A549 (cell line): ENCODE measurements around the gene PPP1R13L. TPM values are rescaled to one million over a fixed set of nuclear protein-coding genes. Genes with fewer than 3 reads are reported as not detected.

Experiments
- ATAC-seq, 2 experiments: fragments of 200-7000 bp in 1 of 2; fragments of >200 bp in 1 of 2; cut with Nextera tagmentation in 1 of 2; cut with Tn5 transposase in 1 of 2; 3 replicates each; pipeline versions ENCODE4 v1.8.0 to v1.9.1; 2018 to 2020; ENCODE audit warnings: mild to moderate bottlenecking in 1 of 2, moderate library complexity in 1 of 2
- CTCF ChIA-PET: fragments of 300-600 bp; sonication (Branson Sonifier 250); formaldehyde crosslinking; extraction: SDS; loops from one replicate; lab custom pipeline; 2021; ENCODE audit warnings: antibody characterized with exemption, inconsistent platforms; lab: Yijun Ruan, JAX
- POLR2A ChIA-PET: fragments of 350-600 bp; formaldehyde crosslinking; extraction: SDS; loops from one replicate; lab custom pipeline; 2021; ENCODE audit warnings: antibody characterized with exemption, inconsistent platforms; lab: Yijun Ruan, JAX
- DNase-seq, 2 experiments: peaks; one replicate each; pipeline versions ENCODE4 v3.0.0 to v3.0.0-alpha.2; 2011 to 2016; ENCODE audit warnings: low read depth in 1 of 2, low spot score in 1 of 2
- FAIRE-seq: peaks from 2 replicates; lab custom pipeline; 2011; peaks lifted over from hg19 to GRCh38; lab: Jason Lieb, UNC
- H3K27ac ChIP-seq, 2 experiments: fragments of >200 bp; sonication (Bioruptor Twin); formaldehyde crosslinking; 3 replicates each; pipeline ENCODE4 v1.5.1; 2016 to 2017
- H3K4me1 ChIP-seq: fragments of >200 bp; sonication (Bioruptor Twin); formaldehyde crosslinking; 3 replicates; pipeline ENCODE4 v1.6.1; 2016
- H3K4me2 ChIP-seq: fragments of >200 bp; sonication (Bioruptor Twin); formaldehyde crosslinking; 3 replicates; pipeline ENCODE4 v1.6.1; 2016
- H3K4me3 ChIP-seq: fragments of >200 bp; sonication (Bioruptor Twin); formaldehyde crosslinking; 3 replicates; pipeline ENCODE4 v1.5.1; 2016
- H3K9me3 ChIP-seq: fragments of >200 bp; sonication (Bioruptor Twin); formaldehyde crosslinking; 3 replicates; pipeline ENCODE4 v1.6.1; 2016
- CBX2 ChIP-seq: fragments of 200-600 bp; sonication (generic); IDR thresholded peaks from 2 replicates; pipeline ENCODE4 v1.6.1; 2016; ENCODE audit warnings: low read depth, mild to moderate bottlenecking, borderline replicate concordance
- EHF ChIP-seq: fragments of 250-450 bp; sonication (Bioruptor Pico); IDR thresholded peaks from 2 replicates; pipeline ENCODE4 v1.5.0; 2020; ENCODE audit warnings: mild to moderate bottlenecking
- EHMT2 ChIP-seq: fragments of 200-600 bp; sonication (generic); IDR thresholded peaks from 2 replicates; pipeline ENCODE4 v1.6.1; 2016; ENCODE audit warnings: antibody characterized with exemption, low read depth, mild to moderate bottlenecking, moderate library complexity
- EP300 ChIP-seq, 2 experiments: fragments of >200 bp; sonication (Bioruptor Twin); formaldehyde crosslinking; IDR thresholded peaks; 2 replicates in 1 of 2; 3 replicates in 1 of 2; pipeline ENCODE4 v1.6.1; 2016 to 2017
- ESRRA ChIP-seq: fragments of 150-350 bp; IDR thresholded peaks from 2 replicates; pipeline ENCODE4 v1.6.1; 2014; ENCODE audit warnings: mild to moderate bottlenecking, low read length, borderline replicate concordance
- FOSB ChIP-seq: fragments of 250-450 bp; sonication (Bioruptor Pico); IDR thresholded peaks from 2 replicates; pipeline ENCODE4 v1.5.0; 2020; ENCODE audit warnings: mild to moderate bottlenecking, moderate library complexity
- FOSL2 ChIP-seq, 2 experiments: fragments of 450-650 bp in 1 of 2; fragments of >200 bp in 1 of 2; sonication (Bioruptor Twin) in 1 of 2; formaldehyde crosslinking; IDR thresholded peaks; 2 replicates each; pipeline versions ENCODE4 v1.5.0 to v1.6.1; 2016 to 2020; ENCODE audit warnings: mild to moderate bottlenecking in 1 of 2, moderate library complexity in 1 of 2
- FOXS1 ChIP-seq: fragments of 250-450 bp; sonication (Bioruptor Pico); IDR thresholded peaks from 2 replicates; pipeline ENCODE4 v1.5.0; 2020; ENCODE audit warnings: mild to moderate bottlenecking, moderate library complexity
- HEYL ChIP-seq: fragments of 250-450 bp; sonication (Bioruptor Pico); IDR thresholded peaks from 2 replicates; pipeline ENCODE4 v1.8.0; 2021; ENCODE audit warnings: mild to moderate bottlenecking, moderate library complexity
- HOXB13 ChIP-seq: fragments of 250-450 bp; sonication (Bioruptor Pico); IDR thresholded peaks from 2 replicates; pipeline ENCODE4 v1.5.0; 2020; ENCODE audit warnings: low read depth, mild to moderate bottlenecking, moderate library complexity
- JUN ChIP-seq, 2 experiments: fragments of >200 bp; sonication (Bioruptor Twin); formaldehyde crosslinking; IDR thresholded peaks; 2 replicates in 1 of 2; 3 replicates in 1 of 2; pipeline ENCODE4 v1.6.1; 2016 to 2017
- JUNB ChIP-seq: fragments of >200 bp; sonication (Bioruptor Twin); formaldehyde crosslinking; IDR thresholded peaks from 2 replicates; pipeline ENCODE4 v1.6.1; 2016
- MAFK ChIP-seq: fragments of 450-650 bp; IDR thresholded peaks from 2 replicates; pipeline ENCODE4 v1.6.1; 2014; ENCODE audit not compliant: partially characterized antibody
- MAZ ChIP-seq: fragments of 150-350 bp; IDR thresholded peaks from 2 replicates; pipeline ENCODE4 v1.6.1; 2014; ENCODE audit warnings: antibody characterized with exemption, low read depth, low read length, borderline replicate concordance
- NR3C1 ChIP-seq: fragments of >200 bp; sonication (Bioruptor Twin); formaldehyde crosslinking; IDR thresholded peaks from 3 replicates; pipeline ENCODE4 v1.6.1; 2017
- POLR2A ChIP-seq: IDR thresholded peaks from 2 replicates; pipeline ENCODE4 v1.6.1; 2012; ENCODE audit warnings: mild to moderate bottlenecking, low read length
- RARB ChIP-seq: fragments of 250-450 bp; sonication (Bioruptor Pico); IDR thresholded peaks from 2 replicates; pipeline ENCODE4 v1.8.0; 2021; ENCODE audit warnings: mild to moderate bottlenecking, moderate library complexity
- RFX5 ChIP-seq: fragments of 450-650 bp; IDR thresholded peaks from 2 replicates; pipeline ENCODE4 v1.7.1; 2014; ENCODE audit warnings: antibody characterized with exemption, mild to moderate bottlenecking, moderate library complexity
- TFCP2L1 ChIP-seq: fragments of 250-450 bp; sonication (Bioruptor Pico); IDR thresholded peaks from 2 replicates; pipeline ENCODE4 v1.5.0; 2021; ENCODE audit warnings: mild to moderate bottlenecking
- TP53 ChIP-seq: fragments of 250-450 bp; sonication (Bioruptor Pico); IDR thresholded peaks from 2 replicates; pipeline ENCODE4 v1.5.0; 2021; ENCODE audit warnings: mild to moderate bottlenecking, moderate library complexity
- ZFP36 ChIP-seq: fragments of 450-650 bp; IDR thresholded peaks from 2 replicates; pipeline ENCODE4 v1.6.1; 2014; ENCODE audit warnings: borderline replicate concordance; ENCODE audit not compliant: partially characterized antibody
- ZNF302 ChIP-seq: fragments of 250-450 bp; sonication (Bioruptor Pico); IDR thresholded peaks from 2 replicates; pipeline ENCODE4 v1.9.0; 2021; ENCODE audit warnings: inconsistent platforms, mild to moderate bottlenecking, moderate library complexity
- ZSCAN20 ChIP-seq: fragments of 250-450 bp; sonication (Bioruptor Pico); IDR thresholded peaks from 2 replicates; pipeline ENCODE4 v1.8.0; 2022; ENCODE audit warnings: mild to moderate bottlenecking, moderate library complexity
- WGBS: methylation state at CpG from one replicate; pipeline ENCODE4 v1.1.6; 2017; ENCODE audit errors: missing lambda C conversion rate; 5-methylcytosine and 5-hydroxymethylcytosine counted together
- polyA plus RNA-seq, 4 experiments: library from polyadenylated mRNA; depleted of rRNA in 3 of 4; stranded (reverse); fragments of >200 nt; fragmentation: RNase III in 1 of 4; extraction: RNeasy Plus Mini Kit Qiagen cat#74134 plus additional on column Dnase treatment in 1 of 4; gene quantifications; 2 replicates in 3 of 4; 3 replicates in 1 of 4; pipeline ENCODE4 v1.2.3, GENCODE V29; 2011 to 2017
- TF ChIP-seq, protein P1 (sequence below): fragments of >200 bp; sonication (Bioruptor Twin); formaldehyde crosslinking; IDR thresholded peaks from 3 replicates; pipeline ENCODE4 v1.5.1; 2016
- TF ChIP-seq, protein P2 (sequence below): fragments of 450-650 bp; IDR thresholded peaks from 2 replicates; pipeline ENCODE4 v1.6.1; 2014; ENCODE audit warnings: antibody characterized with exemption
- TF ChIP-seq, protein P3 (sequence below): fragments of 200-600 bp; sonication (generic); IDR thresholded peaks from 2 replicates; pipeline ENCODE4 v1.6.1; 2016; ENCODE audit warnings: antibody characterized with exemption, mild to moderate bottlenecking, moderate library complexity
- TF ChIP-seq, protein P4 (sequence below): fragments of >200 bp; sonication (Bioruptor Twin); formaldehyde crosslinking; IDR thresholded peaks from 3 replicates; pipeline ENCODE4 v1.6.1; 2016

PPP1R13L gene
- polyA plus RNA-seq, 2 of the 4 experiments (the other 2 are of a cell fraction), result 3.2 to 18.9 TPM

DNA sequence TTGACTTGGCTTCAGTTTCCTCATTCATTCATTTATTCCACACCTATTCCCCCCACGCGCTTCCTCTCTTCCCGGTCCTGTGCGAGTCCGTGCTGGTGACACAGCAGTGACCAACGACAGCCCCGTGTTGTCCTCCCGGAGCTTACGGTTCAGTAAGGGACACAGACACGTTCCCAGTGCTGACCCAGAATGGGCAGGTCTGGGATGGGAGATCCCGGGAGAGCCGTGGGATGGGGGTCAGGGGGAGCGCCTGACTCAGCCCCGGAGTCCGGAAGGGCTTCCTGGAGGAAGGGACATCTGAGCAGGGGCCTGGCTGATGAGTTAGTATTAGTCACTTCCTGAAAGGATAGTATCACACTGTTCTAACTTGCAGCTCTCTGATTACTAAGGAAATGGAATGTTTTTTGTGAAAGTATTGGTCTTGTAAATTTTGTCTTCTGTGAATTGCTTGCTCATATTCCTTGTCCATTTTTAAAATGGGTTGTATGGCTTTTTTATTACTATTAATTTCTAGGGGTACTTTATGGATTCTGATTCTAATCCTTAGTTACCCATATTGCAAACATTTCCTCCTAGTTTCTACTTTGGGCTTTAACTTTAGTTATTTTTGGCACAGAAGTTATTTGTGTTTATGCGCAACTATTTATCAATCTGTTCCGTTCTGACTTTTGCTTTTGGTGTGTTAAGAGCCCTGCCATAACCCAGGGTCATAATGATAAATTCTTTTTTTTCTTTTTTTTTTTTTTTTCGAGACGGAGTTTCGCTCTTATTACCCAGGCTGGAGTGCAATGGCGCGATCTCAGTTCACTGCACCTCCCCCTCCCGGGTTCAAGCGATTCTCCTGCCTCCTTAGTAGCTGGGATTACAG is 19.6 kb upstream of the PPP1R13L start:
- CTCF ChIA-PET, result interaction anchor here (0.5 to 27.6 kb wide), 8 partner anchors 15 to 246 kb away, joined by 3 to 1883 read pairs (median 24); partner anchors contain the start of genes BLOC1S3, FOSB, PPM1N and PPP1R13L
- H3K4me3 ChIP-seq, result peak overlapping the region; percentile 58
- peak; percentile 73 to 80 for ATAC-seq
- 2% methylated on average over 24 of the region's 24 CpGs for WGBS
- no peaks in the 10 kb centered on the region for H3K9me3 ChIP-seq
- H3K27ac ChIP-seq, result peak overlapping the region; percentile 93 to 95
- POLR2A ChIA-PET, result interaction anchor here (0.6 to 1.7 kb wide), 15 partner anchors 10 to 438 kb away, joined by 3 to 9 read pairs (median 3); partner anchors contain the start of gene PPP1R13L
- peak; percentile 82 for FAIRE-seq
- TF ChIP-seq ZNF302 (CRISPR knock-in tag), result no peak
- no peak for TF ChIP-seq ZSCAN20 (CRISPR knock-in tag)
- peak; percentile 73; the same call in 1 of the 2 replicates for TF ChIP-seq FOSB (CRISPR knock-in tag)
- no peak for TF ChIP-seq RFX5
- TF ChIP-seq RARB, result peak; percentile 62; the same call in 1 of the 2 replicates
- no peak for TF ChIP-seq HEYL
- TF ChIP-seq TP53 (CRISPR knock-in tag), result peak; percentile 82
- peak; percentile 94 for TF ChIP-seq FOSL2 (IDR thresholded peaks at IDR 0.05)
- peak; percentile 99 for TF ChIP-seq FOSL2 (CRISPR knock-in tag; IDR thresholded peaks at IDR 0.05)
- TF ChIP-seq, protein P1, sequence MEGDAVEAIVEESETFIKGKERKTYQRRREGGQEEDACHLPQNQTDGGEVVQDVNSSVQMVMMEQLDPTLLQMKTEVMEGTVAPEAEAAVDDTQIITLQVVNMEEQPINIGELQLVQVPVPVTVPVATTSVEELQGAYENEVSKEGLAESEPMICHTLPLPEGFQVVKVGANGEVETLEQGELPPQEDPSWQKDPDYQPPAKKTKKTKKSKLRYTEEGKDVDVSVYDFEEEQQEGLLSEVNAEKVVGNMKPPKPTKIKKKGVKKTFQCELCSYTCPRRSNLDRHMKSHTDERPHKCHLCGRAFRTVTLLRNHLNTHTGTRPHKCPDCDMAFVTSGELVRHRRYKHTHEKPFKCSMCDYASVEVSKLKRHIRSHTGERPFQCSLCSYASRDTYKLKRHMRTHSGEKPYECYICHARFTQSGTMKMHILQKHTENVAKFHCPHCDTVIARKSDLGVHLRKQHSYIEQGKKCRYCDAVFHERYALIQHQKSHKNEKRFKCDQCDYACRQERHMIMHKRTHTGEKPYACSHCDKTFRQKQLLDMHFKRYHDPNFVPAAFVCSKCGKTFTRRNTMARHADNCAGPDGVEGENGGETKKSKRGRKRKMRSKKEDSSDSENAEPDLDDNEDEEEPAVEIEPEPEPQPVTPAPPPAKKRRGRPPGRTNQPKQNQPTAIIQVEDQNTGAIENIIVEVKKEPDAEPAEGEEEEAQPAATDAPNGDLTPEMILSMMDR, result no peak
- peak; percentile 100 for TF ChIP-seq ZFP36
- peak; percentile 88 for TF ChIP-seq JUNB
- TF ChIP-seq TFCP2L1 (CRISPR knock-in tag), result peak; percentile 54; the same call in 1 of the 2 replicates
- TF ChIP-seq POLR2A, result peak; percentile 62
- TF ChIP-seq ESRRA, result 0 out of 2 replicates have a peak, but pooled peaks have one; percentile 6
- no peak for TF ChIP-seq MAZ
- TF ChIP-seq, protein P2, sequence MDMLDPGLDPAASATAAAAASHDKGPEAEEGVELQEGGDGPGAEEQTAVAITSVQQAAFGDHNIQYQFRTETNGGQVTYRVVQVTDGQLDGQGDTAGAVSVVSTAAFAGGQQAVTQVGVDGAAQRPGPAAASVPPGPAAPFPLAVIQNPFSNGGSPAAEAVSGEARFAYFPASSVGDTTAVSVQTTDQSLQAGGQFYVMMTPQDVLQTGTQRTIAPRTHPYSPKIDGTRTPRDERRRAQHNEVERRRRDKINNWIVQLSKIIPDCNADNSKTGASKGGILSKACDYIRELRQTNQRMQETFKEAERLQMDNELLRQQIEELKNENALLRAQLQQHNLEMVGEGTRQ, result peak; percentile 2; the same call in 1 of the 2 replicates
- TF ChIP-seq EP300 (IDR thresholded peaks at IDR 0.05), result peak; percentile 20 to 40; a peak in 2 of 5 replicates
- TF ChIP-seq, protein P3, sequence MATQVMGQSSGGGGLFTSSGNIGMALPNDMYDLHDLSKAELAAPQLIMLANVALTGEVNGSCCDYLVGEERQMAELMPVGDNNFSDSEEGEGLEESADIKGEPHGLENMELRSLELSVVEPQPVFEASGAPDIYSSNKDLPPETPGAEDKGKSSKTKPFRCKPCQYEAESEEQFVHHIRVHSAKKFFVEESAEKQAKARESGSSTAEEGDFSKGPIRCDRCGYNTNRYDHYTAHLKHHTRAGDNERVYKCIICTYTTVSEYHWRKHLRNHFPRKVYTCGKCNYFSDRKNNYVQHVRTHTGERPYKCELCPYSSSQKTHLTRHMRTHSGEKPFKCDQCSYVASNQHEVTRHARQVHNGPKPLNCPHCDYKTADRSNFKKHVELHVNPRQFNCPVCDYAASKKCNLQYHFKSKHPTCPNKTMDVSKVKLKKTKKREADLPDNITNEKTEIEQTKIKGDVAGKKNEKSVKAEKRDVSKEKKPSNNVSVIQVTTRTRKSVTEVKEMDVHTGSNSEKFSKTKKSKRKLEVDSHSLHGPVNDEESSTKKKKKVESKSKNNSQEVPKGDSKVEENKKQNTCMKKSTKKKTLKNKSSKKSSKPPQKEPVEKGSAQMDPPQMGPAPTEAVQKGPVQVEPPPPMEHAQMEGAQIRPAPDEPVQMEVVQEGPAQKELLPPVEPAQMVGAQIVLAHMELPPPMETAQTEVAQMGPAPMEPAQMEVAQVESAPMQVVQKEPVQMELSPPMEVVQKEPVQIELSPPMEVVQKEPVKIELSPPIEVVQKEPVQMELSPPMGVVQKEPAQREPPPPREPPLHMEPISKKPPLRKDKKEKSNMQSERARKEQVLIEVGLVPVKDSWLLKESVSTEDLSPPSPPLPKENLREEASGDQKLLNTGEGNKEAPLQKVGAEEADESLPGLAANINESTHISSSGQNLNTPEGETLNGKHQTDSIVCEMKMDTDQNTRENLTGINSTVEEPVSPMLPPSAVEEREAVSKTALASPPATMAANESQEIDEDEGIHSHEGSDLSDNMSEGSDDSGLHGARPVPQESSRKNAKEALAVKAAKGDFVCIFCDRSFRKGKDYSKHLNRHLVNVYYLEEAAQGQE, result no peak
- TF ChIP-seq, protein P4, sequence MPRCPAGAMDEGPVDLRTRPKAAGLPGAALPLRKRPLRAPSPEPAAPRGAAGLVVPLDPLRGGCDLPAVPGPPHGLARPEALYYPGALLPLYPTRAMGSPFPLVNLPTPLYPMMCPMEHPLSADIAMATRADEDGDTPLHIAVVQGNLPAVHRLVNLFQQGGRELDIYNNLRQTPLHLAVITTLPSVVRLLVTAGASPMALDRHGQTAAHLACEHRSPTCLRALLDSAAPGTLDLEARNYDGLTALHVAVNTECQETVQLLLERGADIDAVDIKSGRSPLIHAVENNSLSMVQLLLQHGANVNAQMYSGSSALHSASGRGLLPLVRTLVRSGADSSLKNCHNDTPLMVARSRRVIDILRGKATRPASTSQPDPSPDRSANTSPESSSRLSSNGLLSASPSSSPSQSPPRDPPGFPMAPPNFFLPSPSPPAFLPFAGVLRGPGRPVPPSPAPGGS, result 0 out of 3 replicates have a peak, but pooled peaks have one; percentile 3
- no peak; the same call in 1 of the 2 replicates for TF ChIP-seq HOXB13 (CRISPR knock-in tag)
- TF ChIP-seq EHMT2, result no peak
- TF ChIP-seq EHF, result 0 out of 2 replicates have a peak, but pooled peaks have one; percentile 1
- TF ChIP-seq JUN (IDR thresholded peaks at IDR 0.05), result peak in 1 of 2 experiments; percentile 9; a peak in 2 of 5 replicates
- TF ChIP-seq CBX2, result no peak
- TF ChIP-seq FOXS1, result no peak; the same call in 1 of the 2 replicates
- TF ChIP-seq NR3C1, result no peak
- peak; percentile 48 for TF ChIP-seq MAFK
- DNase-seq, result peak; percentile 95 to 96
- peaks cover 34% of the 10 kb centered on the region for H3K4me1 ChIP-seq
- H3K4me2 ChIP-seq, result peak overlapping the region; percentile 90
